ENCODE results near the gene TMOD3.

Gene TMOD3

DNA sequence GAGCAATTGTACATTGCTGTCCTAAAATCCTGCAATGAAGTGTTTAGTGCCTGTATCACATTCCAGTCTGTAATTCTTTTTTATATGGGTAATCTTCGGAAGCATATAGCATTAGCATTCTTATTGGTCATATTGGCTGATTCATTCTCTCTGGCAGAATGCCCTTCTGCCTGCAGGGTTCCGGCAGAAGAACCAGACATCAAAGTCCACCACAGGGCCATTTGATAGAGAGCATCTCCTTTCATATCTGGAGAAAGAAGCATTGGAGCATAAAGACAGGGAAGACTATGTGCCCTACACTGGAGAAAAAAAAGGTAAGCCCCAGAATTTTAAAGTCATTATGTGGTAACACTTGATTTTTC lies 39.6 kb downstream of the TMOD3 start:
- TF ChIP-seq, protein P1, sequence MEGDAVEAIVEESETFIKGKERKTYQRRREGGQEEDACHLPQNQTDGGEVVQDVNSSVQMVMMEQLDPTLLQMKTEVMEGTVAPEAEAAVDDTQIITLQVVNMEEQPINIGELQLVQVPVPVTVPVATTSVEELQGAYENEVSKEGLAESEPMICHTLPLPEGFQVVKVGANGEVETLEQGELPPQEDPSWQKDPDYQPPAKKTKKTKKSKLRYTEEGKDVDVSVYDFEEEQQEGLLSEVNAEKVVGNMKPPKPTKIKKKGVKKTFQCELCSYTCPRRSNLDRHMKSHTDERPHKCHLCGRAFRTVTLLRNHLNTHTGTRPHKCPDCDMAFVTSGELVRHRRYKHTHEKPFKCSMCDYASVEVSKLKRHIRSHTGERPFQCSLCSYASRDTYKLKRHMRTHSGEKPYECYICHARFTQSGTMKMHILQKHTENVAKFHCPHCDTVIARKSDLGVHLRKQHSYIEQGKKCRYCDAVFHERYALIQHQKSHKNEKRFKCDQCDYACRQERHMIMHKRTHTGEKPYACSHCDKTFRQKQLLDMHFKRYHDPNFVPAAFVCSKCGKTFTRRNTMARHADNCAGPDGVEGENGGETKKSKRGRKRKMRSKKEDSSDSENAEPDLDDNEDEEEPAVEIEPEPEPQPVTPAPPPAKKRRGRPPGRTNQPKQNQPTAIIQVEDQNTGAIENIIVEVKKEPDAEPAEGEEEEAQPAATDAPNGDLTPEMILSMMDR (IDR thresholded peaks at IDR 0.05; ENCODE audit: extremely low read depth, insufficient read depth, missing control alignments): no peak
- in situ Hi-C loops (cut with MboI; ENCODE audit: low pct_unique_long_range_greater_than_20kb, low sequenced_read_pairs, unreplicated experiment): no loop called here
- no peak for DNase-seq (ENCODE audit: low spot score)

DNA sequence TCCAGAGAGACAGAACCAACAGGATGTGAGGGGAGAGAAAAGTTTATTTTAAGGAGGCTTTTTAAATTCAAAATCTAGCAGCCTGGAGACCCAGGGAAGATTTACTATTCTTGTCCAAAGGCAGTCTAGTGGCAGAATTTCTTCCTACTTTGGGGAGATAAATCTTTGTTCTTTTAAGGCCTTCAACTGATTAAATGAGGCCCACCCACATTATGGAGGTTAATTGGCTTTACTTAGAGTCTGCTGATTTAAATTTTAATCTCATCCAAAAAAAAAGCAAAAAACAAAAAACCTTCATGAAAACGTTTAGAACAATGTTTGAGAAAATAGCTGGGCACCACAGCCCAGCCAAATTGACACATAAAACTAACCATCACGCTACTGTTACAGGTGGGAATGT lies 41.3 kb downstream of the TMOD3 start:
- TF ChIP-seq, protein P1 (IDR thresholded peaks at IDR 0.05; ENCODE audit: extremely low read depth, insufficient read depth, missing control alignments): no peak
- in situ Hi-C loops (cut with MboI; ENCODE audit: low pct_unique_long_range_greater_than_20kb, low sequenced_read_pairs, unreplicated experiment): no loop called here
- no peak for DNase-seq (ENCODE audit: low spot score)

DNA sequence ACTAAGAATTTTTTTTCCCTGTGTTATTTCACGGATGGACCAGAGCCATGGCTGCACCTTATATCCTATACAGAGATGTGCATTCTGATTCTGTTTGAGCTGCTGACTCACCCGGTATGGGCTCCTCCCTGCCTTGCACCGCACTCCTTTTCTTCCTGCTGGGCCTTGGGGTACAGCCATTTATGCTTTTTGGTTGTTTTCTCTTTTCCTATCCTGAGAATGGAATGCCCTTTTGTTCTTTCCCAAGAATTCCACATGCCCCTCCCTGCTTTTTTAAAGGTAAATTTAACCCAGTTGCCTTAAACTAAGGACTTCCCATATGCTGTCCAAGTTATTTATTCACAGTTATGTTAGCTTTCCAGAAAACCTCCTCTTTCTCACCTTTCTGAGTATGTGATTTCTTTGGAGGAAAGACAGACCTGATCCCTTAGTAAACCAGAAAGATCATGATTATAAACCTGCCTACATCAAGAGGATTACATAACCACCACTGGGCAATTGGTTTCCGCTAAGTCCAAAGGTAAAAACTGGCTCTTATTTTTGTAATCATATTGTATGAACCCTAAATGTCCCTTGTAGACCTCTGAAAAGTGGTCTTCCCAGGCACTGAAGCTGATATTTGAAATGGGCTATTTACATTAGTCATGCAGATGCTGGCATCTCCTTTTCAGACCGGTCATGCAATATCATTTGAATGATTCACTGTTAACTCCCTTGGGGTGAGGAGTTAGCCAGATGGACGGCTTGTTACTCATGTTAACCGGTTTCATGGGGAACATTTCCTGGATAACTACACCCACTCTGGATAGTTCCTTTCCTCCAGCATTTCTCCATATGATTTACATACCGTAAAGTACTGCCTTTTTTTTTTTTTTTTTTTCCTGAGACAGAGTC lies 45.5 kb downstream of the TMOD3 start:
- DNase-seq (ENCODE audit: low spot score): no peak
- TF ChIP-seq, protein P1 (IDR thresholded peaks at IDR 0.05; ENCODE audit: extremely low read depth, insufficient read depth, missing control alignments): no peak
- in situ Hi-C loops (cut with MboI; ENCODE audit: low pct_unique_long_range_greater_than_20kb, low sequenced_read_pairs, unreplicated experiment): no loop called here

DNA sequence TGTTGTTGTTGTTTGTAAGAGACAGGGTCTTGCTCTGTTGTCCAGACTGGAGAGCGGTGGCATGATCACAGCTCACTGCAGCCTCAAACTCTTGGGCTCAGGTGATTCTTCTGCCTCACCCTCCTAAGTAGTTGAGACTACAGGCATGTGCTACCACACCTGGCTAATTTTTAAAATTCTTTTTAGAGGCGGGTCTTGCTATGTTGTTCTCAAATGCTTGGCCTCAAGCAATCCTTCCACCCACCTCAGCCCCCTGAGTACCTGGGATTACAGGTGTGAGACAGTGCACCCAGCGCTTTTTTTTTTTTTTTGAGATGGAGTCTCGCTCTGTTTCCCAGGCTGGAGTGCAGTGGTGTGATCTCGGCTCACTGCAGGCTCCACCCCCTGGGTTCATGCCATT lies 46.7 kb downstream of the TMOD3 start:
- TF ChIP-seq, protein P1 (IDR thresholded peaks at IDR 0.05; ENCODE audit: extremely low read depth, insufficient read depth, missing control alignments): no peak
- no peak for DNase-seq (ENCODE audit: low spot score)
- in situ Hi-C loops (cut with MboI; ENCODE audit: low pct_unique_long_range_greater_than_20kb, low sequenced_read_pairs, unreplicated experiment): no loop called here

DNA sequence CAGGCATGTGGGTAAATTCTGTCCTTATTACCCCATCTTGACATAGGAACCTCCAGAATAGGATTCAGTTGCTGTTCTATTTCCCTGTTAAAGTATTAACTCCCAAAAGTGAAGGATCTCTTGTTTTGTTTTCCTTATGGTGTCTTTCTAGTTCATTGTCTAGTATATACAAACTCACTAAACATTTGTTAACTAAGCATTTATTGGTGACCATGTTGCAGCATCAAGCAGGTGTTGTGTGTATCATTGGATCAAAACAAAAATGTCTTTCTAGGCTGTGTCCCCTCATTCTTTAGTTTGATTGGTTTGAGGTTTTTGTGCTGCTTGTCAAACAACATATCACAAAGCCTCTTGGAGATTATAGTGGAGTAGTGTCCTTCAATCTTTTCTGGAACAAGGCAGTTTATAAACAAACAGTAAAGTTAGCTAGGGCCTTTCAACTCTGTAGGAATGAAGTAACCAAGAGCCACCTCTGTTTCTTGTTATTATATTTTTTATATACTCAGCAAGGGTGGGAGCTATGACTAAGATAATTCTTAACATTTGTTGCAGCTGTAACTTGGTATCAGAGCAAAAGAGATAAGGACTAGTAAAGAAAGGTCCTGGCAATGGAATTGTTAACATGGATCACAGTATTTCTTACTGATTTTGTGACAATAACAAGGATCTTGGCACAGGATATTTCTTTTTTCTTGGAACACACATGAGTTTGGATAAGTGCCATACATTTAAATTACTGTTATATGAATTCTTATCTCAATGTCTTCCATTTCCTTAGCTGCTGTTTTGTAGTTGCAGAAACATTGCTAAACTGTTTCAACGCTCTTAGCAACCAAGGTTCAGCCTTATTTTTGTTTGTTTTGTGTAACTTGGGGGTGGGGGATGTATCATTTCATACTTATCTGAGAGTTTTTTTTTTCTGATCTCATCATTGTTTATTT lies 49.3 kb downstream of the TMOD3 start:
- DNase-seq (ENCODE audit: low spot score): no peak
- TF ChIP-seq, protein P1 (IDR thresholded peaks at IDR 0.05; ENCODE audit: extremely low read depth, insufficient read depth, missing control alignments): no peak
- in situ Hi-C loops (cut with MboI; ENCODE audit: low pct_unique_long_range_greater_than_20kb, low sequenced_read_pairs, unreplicated experiment): no loop called here

DNA sequence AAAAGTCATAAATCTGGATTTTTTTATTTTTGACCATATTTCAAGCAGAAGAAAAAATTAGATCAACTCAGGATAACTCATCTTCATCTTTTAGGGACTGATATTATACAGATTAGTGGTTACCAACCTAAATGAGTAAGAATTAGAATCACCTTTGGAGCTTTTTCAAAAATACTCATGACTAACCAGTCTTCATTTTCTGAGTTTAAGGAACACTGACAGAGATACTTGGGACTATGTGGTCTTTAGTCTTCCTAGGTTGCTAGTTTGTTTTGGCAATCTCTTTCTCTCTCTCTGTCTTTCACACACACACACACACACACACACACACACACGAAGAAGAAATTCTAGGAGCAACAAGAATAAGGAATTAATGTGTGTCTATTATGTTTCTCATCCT lies 50.1 kb downstream of the TMOD3 start:
- TF ChIP-seq, protein P1 (IDR thresholded peaks at IDR 0.05; ENCODE audit: extremely low read depth, insufficient read depth, missing control alignments): no peak

More for the DNA sequence above, 50.1 kb downstream of the TMOD3 start:
- DNase-seq (ENCODE audit: low spot score): no peak
- in situ Hi-C loops (cut with MboI; ENCODE audit: low pct_unique_long_range_greater_than_20kb, low sequenced_read_pairs, unreplicated experiment): no loop called here
